GM18951 (cell line): ENCODE data around the gene AMIGO2.
"Not testable (repeated sequence)": the region's sequence is repeated elsewhere in the genome, so short reads cannot be mapped to it uniquely, and the experiment has no call there.

Source experiments
- POLR2A ChIP-seq: IDR thresholded peaks from 4 replicates; pipeline ENCODE4 v1.6.1; 2011; ENCODE audit warnings: mild to moderate bottlenecking; ENCODE audit not compliant: insufficient read length, insufficient read depth; ENCODE audit errors: extremely low read depth
- in situ Hi-C: fragments of 300-500 bp; cut with MboI; formaldehyde crosslinking; loops from one replicate; pipeline ENCODE4 v1.12.0; 2022; ENCODE audit warnings: low sequenced_read_pairs, mixed read lengths, inconsistent platforms; ENCODE audit not compliant: unreplicated experiment

The AMIGO2 gene

GRCh38 chr12:47054659-47055058, 25.1 kb downstream of the AMIGO2 start:
- no peak for TF ChIP-seq POLR2A
- in situ Hi-C loops: no loop called here

GRCh38 chr12:47053961-47054360, 25.8 kb downstream of the AMIGO2 start:
- TF ChIP-seq POLR2A: no peak
- in situ Hi-C loops: no loop called here

GRCh38 chr12:47052274-47052673, 27.5 kb downstream of the AMIGO2 start:
- no peak for TF ChIP-seq POLR2A
- in situ Hi-C loops: no loop called here

GRCh38 chr12:47051291-47051690, 28.5 kb downstream of the AMIGO2 start:
- in situ Hi-C loops: not testable (repeated sequence)

- in situ Hi-C loops: no loop called here
- no peak for TF ChIP-seq POLR2A
These were observed 31.2 kb downstream of the AMIGO2 start for GRCh38 chr12:47048541-47048940.

GRCh38 chr12:47041327-47041726, 38.4 kb downstream of the AMIGO2 start:
- in situ Hi-C loops: no loop called here
- no peak for TF ChIP-seq POLR2A

GRCh38 chr12:47039756-47040155, 40.0 kb downstream of the AMIGO2 start:
- in situ Hi-C loops: loop anchor here (10.0 kb wide), 1 partner anchor 355 kb away; no protein-coding TSS in a partner anchor

GRCh38 chr12:47039079-47039478, 40.7 kb downstream of the AMIGO2 start:
- TF ChIP-seq POLR2A: no peak
- in situ Hi-C loops: loop anchor here (10.0 kb wide), 1 partner anchor 356 kb away; no protein-coding TSS in a partner anchor

More at GRCh38 chr12:47039756-47040155, 40.0 kb downstream of the AMIGO2 start:
- no peak for TF ChIP-seq POLR2A

- no peak for TF ChIP-seq POLR2A
- in situ Hi-C loops: loop anchor here (10.0 kb wide), 1 partner anchor 356 kb away; no protein-coding TSS in a partner anchor
These were observed 41.5 kb downstream of the AMIGO2 start for GRCh38 chr12:47038270-47038748.

- no peak for TF ChIP-seq POLR2A
- in situ Hi-C loops: loop anchor here (10.0 kb wide), 1 partner anchor 359 kb away; no protein-coding TSS in a partner anchor
These were observed 44.3 kb downstream of the AMIGO2 start for GRCh38 chr12:47035484-47035883.

GRCh38 chr12:47034661-47035060, 45.1 kb downstream of the AMIGO2 start:
- TF ChIP-seq POLR2A: no peak
- in situ Hi-C loops: loop anchor here (10.0 kb wide), 1 partner anchor 360 kb away; no protein-coding TSS in a partner anchor

- no peak for TF ChIP-seq POLR2A
- in situ Hi-C loops: loop anchor here (10.0 kb wide), 1 partner anchor 361 kb away; no protein-coding TSS in a partner anchor
These were observed 45.8 kb downstream of the AMIGO2 start for GRCh38 chr12:47033789-47034555.

GRCh38 chr12:47033081-47033480, 46.7 kb downstream of the AMIGO2 start:
- no peak for TF ChIP-seq POLR2A
- in situ Hi-C loops: loop anchor here (10.0 kb wide), 1 partner anchor 362 kb away; no protein-coding TSS in a partner anchor

- no peak for TF ChIP-seq POLR2A
- in situ Hi-C loops: loop anchor here (10.0 kb wide), 1 partner anchor 362 kb away; no protein-coding TSS in a partner anchor
These were observed 47.1 kb downstream of the AMIGO2 start for GRCh38 chr12:47032644-47033043.
